ENCODE measurements around the gene HBA1.

GRCh38 chr16:183005-183404 lies 6.5 kb downstream of the HBA1 start:
- no peak for TF ChIP-seq POLR2A (IDR thresholded peaks at IDR 0.05; ENCODE audit: low read length)
- no peak for TF ChIP-seq GATA1 (IDR thresholded peaks at IDR 0.05; ENCODE audit: low read depth, low read length)

Data from erythroblast (primary cell).